Measurements from ENCODE around the gene STX2.

GRCh38 chr12:130813949-130814348 is 25.1 kb downstream of the STX2 start:
- TF ChIP-seq CTCF (conservative IDR thresholded peaks at IDR 0.05; ENCODE audit: low read length): no peak
- TF ChIP-seq EZH2phosphoT487 (IDR thresholded peaks at IDR 0.05; ENCODE audit: borderline replicate concordance, low read depth, low read length): no peak

All from OCI-LY7 (cell line).